KBM-7 (cell line): Measurements from ENCODE around the gene HRH1.
"Not testable (repeated sequence)": the region's sequence is repeated elsewhere in the genome, so short reads cannot be mapped to it uniquely, and the experiment has no call there.

Source experiments
- DNase-seq: peaks from one replicate; pipeline ENCODE4 v3.0.0-alpha.2; 2015
- in situ Hi-C: fragments of 300-500 bp; cut with MboI; formaldehyde crosslinking; loops from 2 replicates; pipeline ENCODE4 v1.14.3; 2020; ENCODE audit warnings: low sequenced_read_pairs, low pct_unique_long_range_greater_than_20kb, mixed read lengths

HRH1 gene

DNA sequence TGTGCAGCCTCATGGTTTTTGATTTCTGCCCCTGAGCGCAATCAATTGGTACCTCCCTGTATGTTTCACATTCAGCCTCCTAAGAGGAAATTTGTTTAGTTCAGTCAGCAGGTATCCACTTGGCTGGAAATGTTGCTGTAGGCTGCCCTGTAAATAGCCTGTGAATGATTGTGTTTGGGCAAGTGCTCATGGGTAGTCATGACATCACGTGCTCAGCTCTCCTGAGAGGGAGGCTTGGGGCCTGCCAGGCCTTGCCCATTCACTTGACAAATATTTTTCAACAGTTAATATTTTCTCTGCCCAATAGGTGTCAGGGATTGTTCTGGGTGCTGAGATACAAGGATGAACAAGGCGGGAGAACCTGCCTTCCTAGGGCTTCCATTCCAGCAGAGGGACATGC is 13.3 kb downstream of the HRH1 start:
- DNase-seq = no peak
- in situ Hi-C loops = no loop called here

DNA sequence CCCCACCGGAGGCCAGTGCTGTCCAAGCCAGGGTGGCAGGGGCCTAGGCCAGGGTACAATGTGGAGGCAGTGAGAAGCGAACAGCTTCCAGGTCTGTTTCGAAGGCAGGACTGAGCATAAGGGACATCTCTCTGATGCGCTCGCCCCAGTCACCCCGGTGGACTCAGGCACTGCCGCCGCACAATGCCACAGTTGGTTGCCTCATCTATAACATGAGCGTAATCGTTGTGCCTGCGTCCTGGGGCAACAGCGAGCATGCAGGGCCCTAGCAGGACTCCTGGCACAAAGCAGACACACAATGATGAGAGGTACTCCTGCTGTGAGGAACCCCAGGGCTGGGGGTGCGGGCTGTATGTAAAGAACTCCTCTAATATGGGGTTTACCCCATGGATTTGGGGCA is 14.1 kb downstream of the HRH1 start:
- no peak for DNase-seq
- in situ Hi-C loops = no loop called here

DNA sequence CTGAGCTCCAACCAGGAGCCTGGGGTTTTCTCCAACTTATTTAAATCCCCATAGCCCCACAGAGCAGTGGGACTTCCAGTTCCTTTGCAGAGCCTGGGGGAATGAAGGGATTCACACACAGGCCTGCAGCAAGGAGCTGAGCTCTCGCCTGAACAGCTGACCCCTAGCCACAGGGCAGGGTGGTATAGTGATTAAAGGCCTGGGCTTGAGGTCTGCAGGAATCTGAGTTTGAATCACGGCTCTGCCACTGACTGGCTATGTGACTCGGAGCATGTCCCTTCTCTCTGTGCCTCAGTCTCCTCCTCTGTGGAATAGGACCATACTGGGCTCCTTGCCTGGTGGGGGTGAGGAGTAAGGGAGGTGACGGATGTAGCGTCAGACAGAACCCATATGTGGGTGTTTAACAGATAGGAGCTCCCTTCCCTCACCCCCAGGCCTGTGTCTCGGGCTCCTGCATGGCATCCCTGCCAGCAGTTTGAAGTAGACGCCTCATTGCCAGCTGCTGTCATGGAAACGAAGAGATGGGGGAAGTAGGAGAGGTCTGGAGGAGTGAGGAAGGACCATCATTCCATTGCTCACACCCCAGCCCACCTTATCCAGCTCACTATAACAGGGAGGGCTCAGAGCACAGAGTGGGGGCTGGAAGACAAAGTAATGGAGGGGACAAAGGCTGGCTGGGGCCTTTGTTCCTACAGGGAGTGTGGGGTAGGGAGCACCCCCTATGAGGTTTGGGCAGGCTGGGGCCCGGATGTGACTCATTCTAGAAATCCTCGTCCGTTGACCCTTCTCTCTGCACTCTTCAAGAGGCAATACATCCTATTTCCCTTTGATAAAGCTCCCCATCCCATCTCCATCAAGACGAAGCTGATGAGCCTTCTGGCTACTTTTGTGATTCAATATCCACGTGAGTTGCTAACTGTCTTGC is 14.8 kb downstream of the HRH1 start:
- DNase-seq = no peak
- in situ Hi-C loops = no loop called here

DNA sequence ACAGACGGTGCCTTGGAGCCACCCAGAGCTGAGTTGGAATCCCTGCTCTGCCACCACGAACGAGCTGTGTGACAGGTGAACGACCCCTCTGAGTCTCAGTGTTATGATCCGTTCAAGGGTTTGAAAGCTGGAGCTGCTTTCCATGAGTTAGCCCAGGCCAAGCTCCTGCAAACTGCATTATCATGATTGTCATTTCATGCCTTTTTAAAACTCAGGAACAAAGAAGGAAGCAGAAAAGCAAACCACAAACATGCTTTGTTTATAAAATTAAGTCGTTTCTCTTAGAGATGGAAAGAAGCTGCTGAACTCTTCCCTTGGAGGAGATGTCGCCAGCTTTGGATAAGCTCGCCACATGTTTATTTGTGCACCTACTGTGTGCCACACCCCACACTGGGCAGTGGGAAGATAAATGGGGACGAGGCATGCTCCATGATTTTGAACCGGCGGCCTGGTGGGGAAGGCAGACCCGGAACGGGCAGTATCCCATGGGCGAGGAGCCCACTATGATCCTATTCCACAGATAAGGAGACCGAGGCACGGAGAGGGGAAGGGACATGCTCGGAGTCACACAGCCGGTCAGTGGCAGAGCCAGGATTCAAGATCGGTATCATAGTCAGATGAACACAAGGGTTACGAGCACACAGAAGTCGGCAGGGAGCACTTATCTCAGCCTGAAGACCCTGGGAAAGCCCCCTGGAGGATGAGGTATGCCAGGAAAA is 15.9 kb downstream of the HRH1 start:
- in situ Hi-C loops = no loop called here
- no peak for DNase-seq

DNA sequence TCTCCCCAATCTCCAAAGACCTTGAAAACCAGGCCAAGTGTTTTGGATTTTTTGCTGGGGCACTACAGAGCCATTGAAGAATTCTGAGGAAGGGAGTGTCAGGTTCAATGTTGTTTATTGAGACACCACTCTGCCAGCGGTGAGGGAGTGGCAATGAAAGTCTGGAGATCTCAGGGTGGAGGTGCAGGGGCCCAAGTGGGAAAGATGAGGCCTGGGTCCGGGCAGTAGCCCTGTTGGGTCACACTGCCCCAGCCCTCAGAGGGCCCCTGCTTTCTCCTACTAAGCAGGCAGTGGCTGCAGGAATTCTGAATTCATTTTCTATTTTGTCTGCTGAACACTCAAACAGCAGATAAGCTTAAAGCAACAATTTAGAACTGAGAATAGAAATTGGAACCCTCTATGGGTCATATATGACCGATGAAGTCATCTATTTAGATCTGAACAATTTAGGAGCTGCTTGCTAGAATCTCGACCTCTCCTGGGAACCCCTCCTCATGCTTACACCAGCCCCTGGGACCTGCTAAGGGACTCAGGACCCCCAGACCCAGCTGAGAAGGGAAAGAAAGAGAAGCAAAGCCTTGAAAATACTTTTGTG is 17.9 kb downstream of the HRH1 start:
- no peak for DNase-seq
- in situ Hi-C loops = no loop called here

DNA sequence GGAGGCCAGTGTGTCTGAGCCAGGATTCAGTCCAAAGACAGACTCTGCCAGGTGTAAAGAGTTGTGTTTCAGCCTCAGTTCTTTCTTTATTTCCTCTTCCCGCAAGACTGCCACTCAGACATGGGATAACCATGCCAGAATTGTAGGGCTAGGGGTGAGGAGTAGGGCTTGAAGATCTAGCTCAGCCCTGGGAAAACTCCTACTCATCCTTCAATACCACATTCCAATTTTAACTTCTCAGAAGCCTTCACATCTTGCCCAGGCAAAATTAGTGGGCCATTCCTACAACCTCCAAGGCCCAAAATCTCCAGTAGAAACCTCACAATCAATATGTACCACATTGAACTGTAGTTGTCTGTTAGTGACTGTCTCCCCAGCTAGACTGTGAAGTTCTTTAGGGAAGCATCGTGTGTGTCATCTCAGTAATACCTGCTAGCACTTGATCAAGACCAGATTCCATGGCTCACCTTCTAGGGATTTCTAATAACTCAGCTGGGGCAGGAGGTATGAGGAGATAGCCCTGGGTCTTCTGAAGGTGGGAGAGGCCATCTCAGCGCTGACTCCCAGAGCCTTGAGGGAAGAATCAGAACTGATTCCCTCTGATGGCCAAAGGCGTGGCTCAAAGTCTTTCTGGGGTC is 19.7 kb downstream of the HRH1 start:
- in situ Hi-C loops = no loop called here
- DNase-seq = no peak

DNA sequence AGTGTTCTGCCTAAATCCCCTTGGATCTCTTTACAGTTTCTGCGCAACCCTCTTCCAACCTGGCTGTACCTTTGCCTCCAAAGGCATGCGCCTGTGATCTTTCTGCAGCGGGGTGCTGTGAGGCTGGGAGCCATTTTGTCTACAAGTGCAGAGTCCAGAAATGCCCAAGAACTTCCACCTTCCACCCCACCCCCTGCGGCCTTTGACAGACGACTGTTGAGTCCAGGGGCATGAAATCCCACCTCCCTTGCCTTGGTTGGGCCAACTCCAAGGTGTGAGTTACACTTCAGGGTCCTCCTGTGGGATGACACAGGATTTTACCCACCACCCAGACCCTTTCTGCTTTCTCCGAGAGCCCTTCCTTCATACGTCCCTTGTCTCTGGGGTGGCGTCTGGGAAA is 24.1 kb downstream of the HRH1 start:
- DNase-seq = no peak
- in situ Hi-C loops = no loop called here

DNA sequence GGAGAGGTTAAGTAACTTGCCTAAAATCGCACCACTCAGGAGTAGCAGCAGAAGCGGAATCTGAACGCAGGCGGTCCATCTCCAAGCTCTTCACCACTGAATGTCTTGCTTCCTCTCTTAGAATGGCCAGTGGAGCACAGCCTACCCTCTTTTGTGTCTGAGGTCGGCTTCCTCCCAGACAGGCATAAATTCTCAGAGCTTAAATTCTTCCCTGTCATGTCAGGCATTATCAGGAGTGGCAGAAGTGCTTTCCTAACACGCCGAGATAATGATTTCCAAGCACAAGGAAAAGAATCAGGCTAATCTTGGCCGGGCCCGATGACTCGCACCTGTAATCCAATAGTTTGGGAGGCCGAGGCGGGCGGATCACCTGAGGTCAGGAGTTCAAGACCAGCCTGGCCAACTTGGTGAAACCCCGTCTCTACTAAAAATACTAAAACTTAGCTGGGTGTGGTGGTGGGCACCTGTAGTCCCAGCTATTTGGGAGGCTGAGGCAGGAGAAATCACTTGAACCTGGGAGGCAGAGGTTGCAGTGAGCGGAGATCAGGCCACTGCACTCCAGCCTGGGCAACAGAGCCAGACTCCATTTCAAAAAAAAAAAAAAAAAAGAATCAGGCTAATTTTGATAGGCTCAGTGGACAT is 30.2 kb downstream of the HRH1 start:
- in situ Hi-C loops, DNase-seq: not testable (repeated sequence)

DNA sequence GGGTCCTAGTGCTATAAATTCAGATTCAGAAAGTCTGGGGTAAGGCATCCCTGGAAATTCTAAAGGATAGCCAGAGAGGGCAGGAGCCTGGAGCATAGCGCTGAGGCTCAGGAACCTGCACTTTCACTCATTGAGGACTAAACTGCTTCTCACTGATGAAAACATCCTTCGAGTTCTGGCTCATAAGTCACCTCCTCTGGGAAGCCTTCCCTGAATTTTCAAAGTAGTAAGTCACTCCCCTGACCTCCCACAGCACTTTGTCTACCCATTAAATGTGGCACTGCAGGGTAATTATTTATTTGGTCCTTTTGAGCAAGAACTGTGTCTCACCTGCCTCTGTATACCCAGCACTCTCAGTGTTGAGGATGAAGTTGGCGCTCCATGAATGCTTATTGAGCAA is 30.9 kb downstream of the HRH1 start:
- no peak for DNase-seq
- in situ Hi-C loops = no loop called here

DNA sequence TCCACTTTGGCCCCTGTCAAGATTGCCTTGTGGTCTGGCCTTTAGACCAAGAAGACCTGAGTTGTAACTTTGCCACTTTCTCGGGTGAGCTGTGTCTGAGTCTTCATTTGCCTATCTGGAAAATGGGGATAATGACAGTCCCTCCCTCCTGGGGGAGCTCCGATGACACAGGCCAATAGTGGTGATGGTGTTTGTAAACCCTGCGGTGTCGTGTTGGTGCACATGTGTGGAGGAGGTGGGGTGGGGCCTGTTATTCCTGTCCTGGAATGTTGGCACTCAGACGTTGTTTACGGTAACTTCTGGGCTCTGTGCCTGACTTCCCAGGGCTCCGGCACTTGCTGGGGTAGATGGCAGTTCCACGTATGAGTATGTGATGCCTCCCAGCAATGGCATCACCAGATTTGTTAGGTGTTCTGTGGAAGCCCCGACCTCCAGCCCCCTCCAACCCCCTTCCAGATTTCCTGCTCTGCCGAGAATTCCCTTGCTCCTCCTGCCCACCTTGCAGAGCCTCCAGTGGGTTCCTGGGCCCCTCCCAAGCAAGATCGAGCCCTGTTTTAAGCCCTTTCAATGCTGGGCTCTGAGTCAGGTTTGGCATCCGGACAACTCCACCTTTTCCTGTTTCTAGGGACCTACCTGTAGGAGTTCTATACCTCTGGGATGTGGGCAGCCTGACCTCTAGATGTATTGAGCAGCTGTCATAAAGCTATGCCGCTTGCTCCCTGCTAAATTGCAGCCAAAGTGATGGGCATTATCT is 31.4 kb downstream of the HRH1 start:
- in situ Hi-C loops = no loop called here
- DNase-seq = no peak

DNA sequence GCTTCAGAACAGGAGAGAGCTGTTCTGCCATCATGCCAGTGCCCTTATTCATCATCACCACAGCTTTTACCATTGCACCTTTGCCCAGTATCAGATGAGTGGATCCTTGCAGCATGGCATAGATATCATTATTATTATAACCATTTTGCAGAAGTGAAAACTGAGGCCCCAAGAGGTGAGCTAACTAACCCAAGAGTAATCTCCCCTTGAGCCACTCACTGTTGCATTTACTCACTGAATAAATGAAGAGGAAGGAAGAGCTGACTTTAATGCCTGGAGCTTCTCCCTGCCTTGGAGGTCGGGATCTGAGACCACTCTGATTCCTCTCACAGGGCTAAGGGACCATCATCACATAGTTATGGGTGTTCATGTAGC is 32.0 kb downstream of the HRH1 start:
- no peak for DNase-seq
- in situ Hi-C loops = no loop called here

DNA sequence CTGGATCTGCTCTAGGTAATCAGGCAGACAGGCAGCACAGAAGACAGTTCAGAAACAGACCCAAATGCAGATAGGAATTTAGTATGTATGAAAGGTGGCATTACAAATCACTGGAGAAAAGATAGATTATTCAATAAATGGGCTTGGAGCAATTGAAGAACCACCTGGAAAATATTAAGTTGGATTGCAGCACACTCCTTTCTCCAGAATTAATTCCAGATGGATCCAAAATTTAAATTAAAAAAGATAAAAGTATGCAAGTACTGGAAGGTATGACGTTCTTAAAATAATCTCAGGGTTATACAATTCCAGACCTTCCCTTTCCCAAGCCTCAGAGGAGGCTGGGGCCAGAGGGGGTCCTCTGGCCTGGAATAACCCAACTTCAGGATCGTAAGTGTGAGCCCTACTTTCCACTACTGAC is 32.5 kb downstream of the HRH1 start:
- in situ Hi-C loops = no loop called here
- DNase-seq = no peak

DNA sequence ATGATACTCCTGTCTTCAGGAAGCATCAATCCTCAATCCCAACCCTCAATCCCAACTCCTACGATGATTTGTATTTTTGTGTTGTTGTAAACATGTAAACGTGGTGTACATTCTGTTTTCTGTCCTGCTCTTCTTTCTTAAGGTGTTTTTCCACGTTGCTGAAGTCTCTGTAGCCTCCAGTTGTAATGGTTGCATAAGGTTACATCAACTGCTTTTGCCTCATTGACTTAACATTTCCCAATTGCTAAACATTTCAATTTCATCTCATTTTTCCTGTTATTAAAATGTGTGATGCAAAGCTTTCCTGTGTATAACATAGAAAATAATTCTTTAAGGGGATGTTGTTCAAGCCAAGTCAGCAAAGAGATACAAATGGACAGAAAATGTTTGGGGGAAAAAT is 33.4 kb downstream of the HRH1 start:
- in situ Hi-C loops = no loop called here
- no peak for DNase-seq

DNA sequence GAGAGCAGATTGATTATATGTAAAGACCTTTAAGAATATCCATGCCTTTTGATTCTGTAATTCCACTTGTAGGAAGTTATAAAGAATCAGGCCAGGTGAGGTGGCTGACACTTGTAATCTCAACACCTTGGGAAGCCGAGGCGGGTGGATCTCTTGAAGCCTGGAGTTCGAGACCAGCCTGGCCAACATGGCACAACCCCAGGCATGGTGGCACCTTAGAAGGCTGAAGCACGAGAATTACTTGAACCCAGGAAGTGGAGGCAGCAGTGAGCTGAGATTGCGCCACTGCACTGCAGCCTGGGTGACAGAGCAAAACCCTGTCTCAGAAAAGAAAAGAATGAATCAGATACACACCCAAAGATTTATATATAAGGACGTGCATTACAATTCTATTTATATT is 33.9 kb downstream of the HRH1 start:
- DNase-seq = no peak
- in situ Hi-C loops = no loop called here

DNA sequence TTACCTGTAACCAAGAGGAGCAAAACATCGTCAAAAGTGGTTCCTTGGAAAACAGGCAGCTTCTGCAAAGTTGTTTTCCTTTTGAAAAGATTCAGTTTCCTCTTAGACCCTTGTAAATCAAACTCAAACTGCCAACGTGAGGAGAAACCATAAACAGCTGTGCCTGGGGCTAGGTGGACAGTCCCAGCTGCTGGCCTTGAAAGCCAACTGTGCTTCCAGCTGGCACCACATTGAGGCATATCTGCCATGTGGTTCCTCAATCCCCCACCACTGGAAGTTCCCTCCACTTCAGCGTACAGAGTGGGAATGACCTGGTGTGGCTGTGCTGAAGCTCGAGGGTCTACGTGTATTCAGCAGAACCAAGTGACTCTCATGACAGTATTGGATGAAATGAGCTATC is 40.9 kb downstream of the HRH1 start:
- in situ Hi-C loops = no loop called here
- no peak for DNase-seq

DNA sequence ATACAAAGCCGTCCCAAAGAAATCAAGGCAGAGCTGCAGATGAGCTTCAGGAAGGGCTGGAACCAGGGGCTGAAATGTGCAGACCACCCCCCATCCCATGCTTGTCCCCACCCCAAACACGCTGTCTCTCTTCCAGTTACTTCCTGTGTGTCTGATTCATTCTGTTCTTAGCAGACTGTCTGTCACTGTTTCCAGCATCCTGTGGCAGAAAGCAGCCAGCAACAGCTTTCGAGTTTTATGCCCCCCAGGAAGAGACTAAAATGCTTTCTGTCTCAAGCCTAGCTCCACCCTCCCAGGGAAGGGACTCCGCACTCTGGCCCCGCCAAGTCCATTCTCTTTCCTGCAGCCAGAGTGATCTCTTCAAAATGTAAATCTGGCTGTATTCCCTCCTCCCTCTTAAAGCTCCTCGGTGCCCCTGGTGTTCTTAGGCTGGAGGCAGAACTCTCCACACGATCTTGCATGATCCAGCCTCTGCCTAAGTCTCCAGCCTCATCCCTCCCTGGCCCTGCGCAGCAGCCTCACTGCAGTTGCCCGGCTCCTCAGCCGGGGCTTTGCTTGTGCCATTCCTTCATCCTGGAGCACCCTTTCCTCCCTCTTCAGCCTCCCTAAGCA is 41.5 kb downstream of the HRH1 start:
- in situ Hi-C loops = no loop called here
- DNase-seq = no peak

DNA sequence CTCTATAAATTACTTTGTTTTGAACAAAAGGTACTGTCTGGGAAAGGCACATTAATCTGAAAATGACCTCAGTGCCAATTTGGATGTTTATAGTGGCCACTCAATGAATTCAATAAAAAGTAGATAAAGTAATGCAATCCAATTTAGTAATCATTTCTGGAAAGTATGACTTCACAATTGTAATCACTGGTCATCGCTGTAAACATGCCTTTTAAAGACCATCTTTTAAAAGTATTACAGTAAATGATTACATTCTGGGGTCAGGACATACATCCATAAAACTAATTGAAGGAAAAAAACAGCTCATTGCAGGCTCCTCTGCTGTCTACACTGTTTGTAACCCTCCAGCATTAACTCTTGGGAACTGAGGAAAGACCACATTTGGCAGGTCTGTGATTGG is 43.2 kb downstream of the HRH1 start:
- in situ Hi-C loops = no loop called here
- no peak for DNase-seq

DNA sequence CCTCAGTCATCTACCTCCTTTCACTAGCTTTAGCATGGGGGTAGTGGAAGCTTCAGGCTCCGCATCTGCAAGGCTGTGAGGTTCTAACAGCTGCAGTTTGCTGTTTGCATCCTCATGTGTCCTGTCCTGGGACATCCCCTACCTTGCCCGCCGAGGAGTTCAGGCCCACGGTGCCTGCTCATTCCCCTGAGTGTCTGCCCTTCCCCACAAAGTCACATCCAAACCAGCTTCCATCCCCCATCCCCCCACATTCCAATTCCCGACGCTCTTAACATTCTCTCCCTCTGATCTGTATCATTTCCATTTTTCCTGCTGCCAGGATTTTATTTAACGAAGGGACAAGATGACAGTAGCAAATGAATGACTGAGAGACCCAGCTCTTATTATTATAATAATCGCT is 43.8 kb downstream of the HRH1 start:
- in situ Hi-C loops = no loop called here
- no peak for DNase-seq
